Sigmoid colon (tissue), 7 donors: ENCODE results near the gene ZNF593OS. TPM values are rescaled to one million over a fixed set of nuclear protein-coding genes. Genes with fewer than 3 reads are reported as not detected.

Source experiments
- DNase-seq: peaks from one replicate; pipeline ENCODE4 v3.0.0-alpha.2; 2019
- H3K27ac ChIP-seq, 4 donors: fragments of 200-600 bp; sonication (generic); one replicate each; pipeline ENCODE4 v1.5.1; 2016 to 2019; ENCODE audit warnings: mild to moderate bottlenecking in 1 of 4
- H3K27me3 ChIP-seq, 3 donors: fragments of 200-600 bp; sonication (generic); one replicate each; pipeline ENCODE4 v1.5.1; 2019; ENCODE audit warnings: mild to moderate bottlenecking in 1 of 3
- H3K36me3 ChIP-seq, 4 donors: fragments of 200-600 bp; sonication (generic); one replicate each; pipeline ENCODE4 v1.5.1; 2016 to 2019
- H3K4me1 ChIP-seq, 4 donors: fragments of 200-600 bp; sonication (generic); one replicate each; pipeline ENCODE4 v1.5.1; 2017 to 2019
- H3K4me3 ChIP-seq, 4 donors: fragments of 200-600 bp; sonication (generic); one replicate each; pipeline ENCODE4 v1.5.1; 2017 to 2019; ENCODE audit warnings: mild to moderate bottlenecking in 2 of 4, moderate library complexity in 1 of 4
- H3K9me3 ChIP-seq, 4 donors: fragments of 200-600 bp in 3 of 4; sonication (generic) in 3 of 4; one replicate each; pipeline versions ENCODE4 v1.5.1 to v1.6.1; 2013 to 2019
- EP300 ChIP-seq, 4 donors: sonication (generic); formaldehyde crosslinking; IDR thresholded peaks; one replicate each; pipeline ENCODE4 v1.6.1; 2017; ENCODE audit warnings: antibody characterized with exemption in 4 of 4
- POLR2A ChIP-seq, 2 donors: fragments of 450-650 bp; IDR thresholded peaks; one replicate each; pipeline ENCODE4 v1.6.1; 2016; ENCODE audit warnings: antibody characterized with exemption in 2 of 2, mild to moderate bottlenecking in 2 of 2, moderate library complexity in 2 of 2
- POLR2AphosphoS5 ChIP-seq, 4 donors: sonication (generic); formaldehyde crosslinking; IDR thresholded peaks; one replicate each; pipeline ENCODE4 v1.6.1; 2017; ENCODE audit warnings: antibody characterized with exemption in 4 of 4
- WGBS, 2 donors: extraction: QIAGEN DNeasy Blood & Tissue Kit; methylation state at CpG; one replicate each; pipeline ENCODE4 v1.1.7; 2013; 5-methylcytosine and 5-hydroxymethylcytosine counted together
- intact Hi-C: fragments of 100-400 bp; cut with DNase I; formaldehyde crosslinking; loops from one replicate; pipeline ENCODE4 v1.15.1; 2023
- polyA plus RNA-seq, 3 donors: library from polyadenylated mRNA; stranded (reverse); fragments of 200-250 nt; gene quantifications; one replicate each; pipeline ENCODE4 v1.2.3, GENCODE V29; 2013
- total RNA-seq, 4 donors: library from RNA; depleted of rRNA; stranded (reverse); fragments of >200 nt; gene quantifications; one replicate each; pipeline ENCODE4 v1.1.0, GENCODE V29; 2016
- TF ChIP-seq, protein P1 (sequence below), 4 experiments: fragments of 450-650 bp in 3 of 4; fragments of 200-600 bp in 1 of 4; IDR thresholded peaks; one replicate each; pipeline ENCODE4 v1.5.1; 2016 to 2019; ENCODE audit warnings: antibody characterized with exemption in 4 of 4, mild to moderate bottlenecking in 3 of 4, moderate library complexity in 2 of 4
- donor health status: healthy with polysubstance abuse.
- donor health status: Bipolar disorder and iron deficiency.
- donor health status: healthy.

The ZNF593OS gene
- total and polyA plus RNA-seq, 7 donors, result 0.13 TPM; not detected in 6

GRCh38 chr1:26138974-26139558 lies 32.6 kb downstream of the ZNF593OS start:
- TF ChIP-seq POLR2AphosphoS5 (IDR thresholded peaks at IDR 0.05), result no peak
- no peak for TF ChIP-seq EP300 (IDR thresholded peaks at IDR 0.05)
- TF ChIP-seq, protein P1, sequence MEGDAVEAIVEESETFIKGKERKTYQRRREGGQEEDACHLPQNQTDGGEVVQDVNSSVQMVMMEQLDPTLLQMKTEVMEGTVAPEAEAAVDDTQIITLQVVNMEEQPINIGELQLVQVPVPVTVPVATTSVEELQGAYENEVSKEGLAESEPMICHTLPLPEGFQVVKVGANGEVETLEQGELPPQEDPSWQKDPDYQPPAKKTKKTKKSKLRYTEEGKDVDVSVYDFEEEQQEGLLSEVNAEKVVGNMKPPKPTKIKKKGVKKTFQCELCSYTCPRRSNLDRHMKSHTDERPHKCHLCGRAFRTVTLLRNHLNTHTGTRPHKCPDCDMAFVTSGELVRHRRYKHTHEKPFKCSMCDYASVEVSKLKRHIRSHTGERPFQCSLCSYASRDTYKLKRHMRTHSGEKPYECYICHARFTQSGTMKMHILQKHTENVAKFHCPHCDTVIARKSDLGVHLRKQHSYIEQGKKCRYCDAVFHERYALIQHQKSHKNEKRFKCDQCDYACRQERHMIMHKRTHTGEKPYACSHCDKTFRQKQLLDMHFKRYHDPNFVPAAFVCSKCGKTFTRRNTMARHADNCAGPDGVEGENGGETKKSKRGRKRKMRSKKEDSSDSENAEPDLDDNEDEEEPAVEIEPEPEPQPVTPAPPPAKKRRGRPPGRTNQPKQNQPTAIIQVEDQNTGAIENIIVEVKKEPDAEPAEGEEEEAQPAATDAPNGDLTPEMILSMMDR (IDR thresholded peaks at IDR 0.05), result no peak
- no peak for TF ChIP-seq POLR2A (IDR thresholded peaks at IDR 0.05)
- Histone ChIP-seq H3K9me3 (no peaks in the 10 kb centered on the region), H3K27ac (no peak overlapping the region), H3K4me1 (no peaks in the 10 kb centered on the region), H3K27me3 (no peaks in the 10 kb centered on the region), H3K4me3 (no peak overlapping the region), H3K36me3 (no peaks in the 10 kb centered on the region)
- WGBS, 2 donors, result 67 to 72% methylated on average over 3 of the region's 3 CpGs
- intact Hi-C loops, result no loop called here
- DNase-seq, result no peak

- no peaks in the 10 kb centered on the region for H3K9me3 ChIP-seq
- 87 to 94% methylated on average over 3 of the region's 3 CpGs for WGBS, 2 donors
Measured at GRCh38 chr1:26134466-26134865, 37.2 kb downstream of the ZNF593OS start.

DNA sequence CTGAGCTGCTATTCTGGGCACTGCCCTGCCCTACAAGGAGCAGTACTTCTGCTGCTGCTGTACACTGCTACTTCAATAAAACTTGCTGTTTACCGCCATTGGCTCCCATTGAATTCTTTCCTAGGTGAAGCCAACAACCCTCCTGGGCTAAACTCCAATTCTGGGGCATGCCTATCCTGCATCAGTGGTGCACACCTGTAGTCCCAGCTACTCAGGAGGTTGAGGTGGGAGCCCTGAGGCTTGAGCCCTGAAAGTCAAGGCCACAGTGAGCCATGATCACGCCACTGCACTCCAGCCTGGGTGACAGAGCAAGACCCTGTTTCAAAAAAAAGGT lies 38.8 kb downstream of the ZNF593OS start:
- Histone ChIP-seq H3K36me3 (no peaks in the 10 kb centered on the region), H3K9me3 (no peaks in the 10 kb centered on the region), H3K27me3 (no peaks in the 10 kb centered on the region), H3K4me1 (peaks cover 0 to 6% (median under 1%) of the 10 kb centered on the region in 4 donors), H3K4me3 (no peak overlapping the region), H3K27ac (no peak overlapping the region)
- TF ChIP-seq POLR2A (IDR thresholded peaks at IDR 0.05), result no peak
- TF ChIP-seq POLR2AphosphoS5 (IDR thresholded peaks at IDR 0.05), result no peak
- WGBS, 2 donors, result 81 to 90% methylated on average over 2 of the region's 2 CpGs
- DNase-seq, result no peak
- intact Hi-C loops, result no loop called here

More at GRCh38 chr1:26134466-26134865, 37.2 kb downstream of the ZNF593OS start:
- H3K36me3 ChIP-seq, result no peaks in the 10 kb centered on the region
- H3K4me3 ChIP-seq, result no peak overlapping the region
- DNase-seq, result no peak
- no peaks in the 10 kb centered on the region for H3K4me1 ChIP-seq
- H3K27me3 ChIP-seq, result no peaks in the 10 kb centered on the region
- no peak overlapping the region for H3K27ac ChIP-seq
- TF ChIP-seq EP300 (IDR thresholded peaks at IDR 0.05) (no peak), POLR2A (IDR thresholded peaks at IDR 0.05) (no peak), POLR2AphosphoS5 (IDR thresholded peaks at IDR 0.05) (no peak)
- TF ChIP-seq, protein P1 (IDR thresholded peaks at IDR 0.05), result no peak
- intact Hi-C loops, result no loop called here

DNA sequence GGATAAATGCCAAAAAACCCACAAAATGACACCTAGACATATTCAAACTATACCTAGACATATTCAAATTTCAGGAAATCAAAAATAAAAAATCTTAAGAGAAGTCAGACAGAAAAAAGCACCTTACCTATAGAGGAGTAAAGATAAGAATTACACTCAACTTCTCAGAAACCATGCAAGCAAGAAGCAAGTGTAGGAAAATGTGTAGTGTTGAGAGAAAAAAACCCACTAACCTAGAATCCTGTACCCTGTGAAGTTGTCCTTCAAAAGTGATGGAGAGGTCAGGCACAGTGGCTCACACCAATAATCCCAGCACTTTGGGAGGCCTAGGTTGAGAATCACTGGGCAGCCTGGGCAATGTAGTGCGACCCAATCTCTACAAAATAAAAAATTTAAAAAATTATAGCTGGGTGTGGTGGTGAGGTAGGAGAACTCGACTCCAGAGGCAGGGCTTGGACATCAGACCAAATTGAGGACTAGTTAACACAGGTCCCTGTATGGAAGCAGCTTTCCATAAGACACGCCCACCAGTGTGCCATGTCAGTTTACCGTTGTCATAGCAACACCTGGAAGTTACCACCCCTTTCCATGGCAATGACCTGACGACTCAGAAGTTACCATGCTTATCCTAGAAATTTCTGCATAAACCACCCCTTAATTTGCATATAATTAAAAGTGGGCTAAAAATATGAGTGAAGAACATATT lies 39.4 kb downstream of the ZNF593OS start:
- no peak for DNase-seq
- Histone ChIP-seq H3K4me3 (no peak overlapping the region), H3K4me1 (peaks cover 0 to 10% (median 2%) of the 10 kb centered on the region in 4 donors), H3K36me3 (no peaks in the 10 kb centered on the region), H3K27ac (no peak overlapping the region), H3K9me3 (no peaks in the 10 kb centered on the region), H3K27me3 (no peaks in the 10 kb centered on the region)
- 52 to 73% methylated on average over 5 of the region's 5 CpGs for WGBS, 2 donors
- intact Hi-C loops, result no loop called here
- TF ChIP-seq POLR2A (IDR thresholded peaks at IDR 0.05) (no peak), EP300 (IDR thresholded peaks at IDR 0.05) (no peak), POLR2AphosphoS5 (IDR thresholded peaks at IDR 0.05) (no peak)
- TF ChIP-seq, protein P1 (IDR thresholded peaks at IDR 0.05), result no peak

DNA sequence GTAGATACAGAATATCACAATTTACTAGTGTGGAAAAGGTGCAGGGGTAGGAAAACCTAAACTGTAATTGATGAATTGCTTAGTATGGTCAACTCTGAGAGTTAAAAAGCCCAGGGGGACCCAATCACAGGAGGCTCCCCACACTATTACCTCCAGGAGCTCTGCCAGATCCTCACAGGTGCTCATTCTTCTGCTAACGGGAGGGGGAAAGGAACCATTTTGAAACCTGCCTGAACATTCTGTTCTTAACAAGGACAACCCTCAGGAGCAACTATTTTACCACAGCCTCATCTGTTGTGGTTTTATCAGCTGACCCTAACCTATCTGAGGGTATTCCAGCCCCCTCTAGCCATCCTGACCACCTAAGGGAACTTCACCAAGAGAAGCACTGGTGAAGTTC lies 40.9 kb downstream of the ZNF593OS start:
- Histone ChIP-seq H3K36me3 (no peaks in the 10 kb centered on the region), H3K27me3 (no peaks in the 10 kb centered on the region), H3K4me3 (no peak overlapping the region), H3K9me3 (no peaks in the 10 kb centered on the region), H3K4me1 (peaks cover 0 to 11% (median 2%) of the 10 kb centered on the region in 4 donors), H3K27ac (no peak overlapping the region)
- TF ChIP-seq POLR2AphosphoS5 (IDR thresholded peaks at IDR 0.05), result no peak
- no peak for TF ChIP-seq POLR2A (IDR thresholded peaks at IDR 0.05)
- no peak for TF ChIP-seq EP300 (IDR thresholded peaks at IDR 0.05)
- TF ChIP-seq, protein P1 (IDR thresholded peaks at IDR 0.05), result no peak
- WGBS, 2 donors, result 24 to 69% methylated on average over 1 of the region's 1 CpG
- intact Hi-C loops, result no loop called here
- DNase-seq, result no peak
